ENCODE measurements around the gene NRXN3.

DNA sequence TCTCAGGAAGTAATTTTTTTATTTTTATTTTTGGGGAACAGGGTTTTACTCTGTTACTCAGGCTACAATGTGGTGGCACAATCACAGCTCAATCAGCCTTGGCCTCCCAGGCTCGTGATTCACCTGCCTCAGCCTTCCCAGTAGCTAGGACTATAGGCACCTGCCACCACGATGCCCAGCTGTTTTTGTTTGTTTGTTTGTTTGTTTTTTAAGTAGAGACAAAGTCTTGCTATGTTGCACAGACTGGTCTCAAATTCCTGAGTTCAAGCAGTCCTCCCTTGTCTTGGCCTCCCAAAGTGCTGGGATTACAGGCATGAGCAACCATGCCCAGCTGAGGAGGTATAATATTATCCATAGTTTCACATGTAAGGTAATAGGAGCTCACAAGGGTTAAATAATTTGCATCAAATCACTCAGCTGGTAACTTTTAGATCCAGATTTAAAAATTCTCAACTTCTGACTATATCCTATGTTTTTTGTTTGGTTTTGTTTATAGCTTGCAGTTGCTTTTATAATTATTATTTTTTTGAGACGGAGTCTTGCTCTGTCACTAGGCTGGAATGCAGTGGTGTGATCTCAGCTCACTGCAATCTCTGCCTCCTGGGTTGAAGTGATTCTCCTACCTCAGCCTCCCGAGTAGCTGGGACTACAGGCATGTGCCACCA, 1411.9 kb downstream of the NRXN3 start:
- TF ChIP-seq CTCF (conservative IDR thresholded peaks at IDR 0.05) (no peak), EZH2 (IDR thresholded peaks at IDR 0.05; ENCODE audit: low read depth) (no peak)

Measured in PC-9 (cell line).